Smooth muscle cell (in vitro differentiated cells): ENCODE results near the gene B4GALT6. TPM values are rescaled to one million over a fixed set of nuclear protein-coding genes. Genes with fewer than 3 reads are reported as not detected.

Experiments
- DNase-seq: peaks from one replicate; lab custom pipeline; 2025; ENCODE audit not compliant: unreplicated experiment; lab: John Stamatoyannopoulos, UW
- H2AFZ ChIP-seq: fragments of 200-600 bp; sonication (generic); 2 replicates; pipeline ENCODE4 v1.6.0; 2016; ENCODE audit warnings: antibody characterized with exemption, low read depth, mild to moderate bottlenecking
- H3F3A ChIP-seq: fragments of 200-600 bp; sonication (generic); 2 replicates; pipeline ENCODE4 v1.6.0; 2017; ENCODE audit warnings: antibody characterized with exemption, low read depth
- H3K27ac ChIP-seq: fragments of 200-600 bp; sonication (generic); 2 replicates; pipeline ENCODE4 v1.5.1; 2016; ENCODE audit warnings: low read depth, mild to moderate bottlenecking
- H3K27me3 ChIP-seq: fragments of 200-600 bp; sonication (generic); 2 replicates; pipeline ENCODE4 v1.6.1; 2016; ENCODE audit warnings: low read depth, mild to moderate bottlenecking
- H3K36me3 ChIP-seq: fragments of 200-600 bp; sonication (generic); 2 replicates; pipeline ENCODE4 v1.5.1; 2016; ENCODE audit warnings: low read depth
- H3K4me1 ChIP-seq: fragments of 200-600 bp; sonication (generic); 2 replicates; pipeline ENCODE4 v1.5.1; 2016; ENCODE audit warnings: low read depth
- H3K4me2 ChIP-seq: fragments of 200-600 bp; sonication (generic); 2 replicates; pipeline ENCODE4 v1.6.0; 2016; ENCODE audit warnings: mild to moderate bottlenecking
- H3K4me3 ChIP-seq: fragments of 200-600 bp; sonication (generic); 2 replicates; pipeline ENCODE4 v1.5.1; 2016; ENCODE audit warnings: mild to moderate bottlenecking
- H3K79me2 ChIP-seq: fragments of 200-600 bp; sonication (generic); 2 replicates; pipeline ENCODE4 v1.6.0; 2016; ENCODE audit warnings: low read depth, mild to moderate bottlenecking
- H3K9ac ChIP-seq: fragments of 200-600 bp; sonication (generic); 2 replicates; pipeline ENCODE4 v1.6.0; 2016; ENCODE audit warnings: low read depth
- H3K9me3 ChIP-seq: fragments of 200-600 bp; sonication (generic); replicated peaks from 2 replicates; pipeline ENCODE4 v1.5.1; 2016; ENCODE audit warnings: low read depth
- H4K20me1 ChIP-seq: fragments of 200-600 bp; sonication (generic); 2 replicates; pipeline ENCODE4 v1.6.0; 2016; ENCODE audit warnings: low read depth
- CTCF ChIP-seq: fragments of 200-600 bp; sonication (generic); IDR thresholded peaks from 2 replicates; pipeline ENCODE4 v1.5.1; 2017; ENCODE audit warnings: borderline replicate concordance, mild to moderate bottlenecking, antibody characterized with exemption; ENCODE audit not compliant: insufficient read depth, poor library complexity, severe bottlenecking
- WGBS: methylation state at CpG from one replicate; pipeline ENCODE4 v1.1.7; 2016; ENCODE audit warnings: low lambda C conversion rate; 5-methylcytosine and 5-hydroxymethylcytosine counted together
- polyA plus RNA-seq: library from polyadenylated mRNA; unstranded; fragments of >200 nt; fragmentation: Nextera tagmentation; extraction: Ambion mirVana; gene quantifications from 2 replicates; pipeline ENCODE4 v1.2.1, GENCODE V29; 2016
- total RNA-seq: library from RNA; depleted of rRNA; stranded (reverse); fragments of >200 nt; gene quantifications from 2 replicates; pipeline ENCODE4 v1.2.3, GENCODE V29; 2014

B4GALT6 gene
- total and polyA plus RNA-seq, 2 experiments from 2014 or later: 4.0 to 15.1 TPM

GRCh38 chr18:31610286-31611205 lies 73.8 kb downstream of the B4GALT6 start:
- Histone ChIP-seq H3F3A (no peaks in the 10 kb centered on the region), H3K27ac (peak overlapping the region; percentile 1), H2AFZ (no peak overlapping the region), H4K20me1 (no peaks in the 10 kb centered on the region), H3K27me3 (no peaks in the 10 kb centered on the region), H3K36me3 (no peaks in the 10 kb centered on the region), H3K9ac (no peak overlapping the region), H3K4me3 (no peak overlapping the region), H3K9me3 (no peaks in the 10 kb centered on the region), H3K4me1 (peaks cover 7% of the 10 kb centered on the region), H3K4me2 (peak overlapping the region; percentile 36), H3K79me2 (no peaks in the 10 kb centered on the region)
- 18% methylated on average over 8 of the region's 8 CpGs for WGBS
- TF ChIP-seq CTCF: peak; percentile 29
- no peak for DNase-seq

GRCh38 chr18:31609886-31610285 lies 74.5 kb downstream of the B4GALT6 start:
- Histone ChIP-seq H2AFZ (no peak overlapping the region), H3F3A (no peaks in the 10 kb centered on the region), H3K4me3 (no peak overlapping the region), H3K36me3 (no peaks in the 10 kb centered on the region), H3K27ac (peak overlapping the region; percentile 1), H3K27me3 (no peaks in the 10 kb centered on the region), H3K9ac (no peak overlapping the region), H3K4me2 (peak overlapping the region; percentile 36), H4K20me1 (no peaks in the 10 kb centered on the region), H3K4me1 (peaks cover 7% of the 10 kb centered on the region), H3K9me3 (no peaks in the 10 kb centered on the region), H3K79me2 (no peaks in the 10 kb centered on the region)
- no peak for TF ChIP-seq CTCF
- DNase-seq: no peak
- WGBS: 10% methylated on average over 2 of the region's 2 CpGs

- 92% methylated on average over 5 of the region's 5 CpGs for WGBS
- Histone ChIP-seq H3K79me2 (no peaks in the 10 kb centered on the region), H3K4me1 (peaks cover 7% of the 10 kb centered on the region), H3K4me3 (no peak overlapping the region), H2AFZ (no peak overlapping the region), H3K4me2 (no peak overlapping the region), H4K20me1 (no peaks in the 10 kb centered on the region), H3K9ac (no peak overlapping the region), H3K27ac (no peak overlapping the region), H3K9me3 (no peaks in the 10 kb centered on the region), H3F3A (no peaks in the 10 kb centered on the region), H3K27me3 (no peaks in the 10 kb centered on the region), H3K36me3 (no peaks in the 10 kb centered on the region)
- no peak for DNase-seq
- no peak for TF ChIP-seq CTCF
Observed at GRCh38 chr18:31607384-31607783, 77.0 kb downstream of the B4GALT6 start.
